Cardiac muscle cell (in vitro differentiated cells and primary cell): ENCODE results near the gene GSTM3. TPM values are rescaled to one million over a fixed set of nuclear protein-coding genes. Genes with fewer than 3 reads are reported as not detected.
"Not testable (repeated sequence)": the region's sequence is repeated elsewhere in the genome, so short reads cannot be mapped to it uniquely, and the experiment has no call there.

Experiments used
- DNase-seq, 2 donors: peaks; one replicate each; pipeline versions ENCODE4 v3.0.0 to v3.0.0-alpha.2; 2010 to 2017; ENCODE audit warnings: low read depth in 1 of 2, low spot score in 1 of 2
- H3K27ac ChIP-seq: fragments of 200-600 bp; sonication (generic); 2 replicates; pipeline ENCODE4 v1.5.1; 2016
- H3K27me3 ChIP-seq: fragments of 200-600 bp; sonication (generic); 2 replicates; pipeline ENCODE4 v1.6.0; 2016; ENCODE audit warnings: control low read depth
- H3K36me3 ChIP-seq: fragments of 200-600 bp; sonication (generic); 2 replicates; pipeline ENCODE4 v1.5.1; 2016; ENCODE audit warnings: control low read depth
- H3K4me1 ChIP-seq: fragments of 200-600 bp; sonication (generic); 2 replicates; pipeline ENCODE4 v1.8.1; 2017; ENCODE audit warnings: low read depth, mild to moderate bottlenecking, mixed run types
- H3K4me3 ChIP-seq: fragments of 200-600 bp; sonication (generic); 2 replicates; pipeline ENCODE4 v1.5.1; 2016; ENCODE audit warnings: mild to moderate bottlenecking
- H3K9me3 ChIP-seq: fragments of 200-600 bp; sonication (generic); 2 replicates; pipeline ENCODE4 v1.5.1; 2017; ENCODE audit warnings: low read depth, mild to moderate bottlenecking, control low read depth
- CTCF ChIP-seq: IDR thresholded peaks from 2 replicates; pipeline ENCODE4 v1.5.1; 2012; ENCODE audit warnings: low read depth, mild to moderate bottlenecking, low read length
- polyA plus RNA-seq: library from polyadenylated mRNA; unstranded; fragments of >200 nt; fragmentation: Nextera tagmentation; extraction: Ambion mirVana; gene quantifications from 2 replicates; pipeline ENCODE4 v1.2.1, GENCODE V29; 2016
- total RNA-seq: library from RNA; depleted of rRNA; stranded (reverse); fragments of >200 nt; gene quantifications from 2 replicates; pipeline ENCODE4 v1.2.3, GENCODE V29; 2016

The GSTM3 gene
- total and polyA plus RNA-seq, 2 experiments from 2014 or later, result 65.8 to 139 TPM

GRCh38 chr1:109750241-109750882 is 9.5 kb upstream of the GSTM3 start:
- H3K27ac ChIP-seq, result no peak overlapping the region
- H3K4me3 ChIP-seq, result no peak overlapping the region
- no peaks in the 10 kb centered on the region for H3K36me3 ChIP-seq
- H3K27me3 ChIP-seq, result no peaks in the 10 kb centered on the region
- TF ChIP-seq CTCF, result no peak
- H3K9me3 ChIP-seq, result no peaks in the 10 kb centered on the region
- DNase-seq, result no peak
- no peaks in the 10 kb centered on the region for H3K4me1 ChIP-seq

GRCh38 chr1:109749221-109749620 is 8.4 kb upstream of the GSTM3 start:
- Histone ChIP-seq H3K27ac (no peak overlapping the region), H3K4me1 (no peaks in the 10 kb centered on the region), H3K27me3 (no peaks in the 10 kb centered on the region), H3K9me3 (no peaks in the 10 kb centered on the region), H3K4me3 (no peak overlapping the region), H3K36me3 (no peaks in the 10 kb centered on the region)
- DNase-seq, result no peak
- no peak for TF ChIP-seq CTCF

- not testable (repeated sequence) for H3K4me3 ChIP-seq, H3K27me3 ChIP-seq, H3K36me3 ChIP-seq, H3K4me1 ChIP-seq, H3K27ac ChIP-seq, H3K9me3 ChIP-seq, DNase-seq
Observed at GRCh38 chr1:109748311-109748710, 7.5 kb upstream of the GSTM3 start.

GRCh38 chr1:109739738-109740614 is 862 bp downstream of the GSTM3 start:
- Histone ChIP-seq H3K4me3 (peak overlapping the region; percentile 53), H3K27me3 (no peaks in the 10 kb centered on the region), H3K27ac (peak overlapping the region; percentile 64), H3K4me1 (peaks cover 5% of the 10 kb centered on the region), H3K36me3 (peaks cover 20% of the 10 kb centered on the region), H3K9me3 (no peaks in the 10 kb centered on the region)
- peak; percentile 70 to 85 for DNase-seq
- TF ChIP-seq CTCF, result no peak

- Histone ChIP-seq H3K4me3 (no peak overlapping the region), H3K36me3 (peaks cover 18% of the 10 kb centered on the region), H3K4me1 (no peaks in the 10 kb centered on the region), H3K27me3 (no peaks in the 10 kb centered on the region), H3K27ac (no peak overlapping the region), H3K9me3 (no peaks in the 10 kb centered on the region)
- TF ChIP-seq CTCF, result no peak
- DNase-seq, result no peak
Observed at GRCh38 chr1:109733236-109733870, 7.5 kb downstream of the GSTM3 start.

GRCh38 chr1:109732390-109732881 is 8.4 kb downstream of the GSTM3 start:
- Histone ChIP-seq H3K36me3 (peaks cover 11% of the 10 kb centered on the region), H3K27me3 (no peaks in the 10 kb centered on the region), H3K4me1 (no peaks in the 10 kb centered on the region), H3K27ac (no peak overlapping the region), H3K4me3 (no peak overlapping the region), H3K9me3 (no peaks in the 10 kb centered on the region)
- DNase-seq, result no peak
- TF ChIP-seq CTCF, result no peak
